ENCODE results near the gene EP400.
"Not testable (repeated sequence)": the region's sequence is repeated elsewhere in the genome, so short reads cannot be mapped to it uniquely, and the experiment has no call there.

The EP400 gene

GRCh38 chr12:131983026-131983425 lies 33.3 kb downstream of the EP400 start:
- Histone ChIP-seq H3K9me3 (replicated peaks in 1 of 2; ENCODE audit: control insufficient read depth in 2 of 2, insufficient read depth in 1 of 2, low read depth in 1 of 2, low read length in 2 of 2) (no peaks in the 10 kb centered on the region), H2BK15ac (ENCODE audit: low read length) (no peak overlapping the region), H3K9ac (ENCODE audit: low read depth, low read length, poor library complexity) (no peak overlapping the region), H2BK12ac (ENCODE audit: low read length) (no peak overlapping the region), H3K4me2 (ENCODE audit: insufficient read depth, low read length, poor library complexity, severe bottlenecking) (no peak overlapping the region), H3K4ac (ENCODE audit: low read length) (no peak overlapping the region), H2BK120ac (ENCODE audit: low read depth, low read length) (no peak overlapping the region), H3K14ac (ENCODE audit: low read length) (no peak overlapping the region), H2AK5ac (ENCODE audit: low read depth, low read length) (no peak overlapping the region), H4K8ac (ENCODE audit: low read depth, low read length) (no peak overlapping the region), H3K4me3 (ENCODE audit: low read length in 2 of 2) (no peak overlapping the region), H3K23ac (ENCODE audit: low read depth, low read length, poor library complexity) (no peak overlapping the region), H3K18ac (ENCODE audit: low read length) (no peak overlapping the region), H3K79me1 (ENCODE audit: low read depth, low read length) (peaks cover 2% of the 10 kb centered on the region), H3K27ac (replicated peaks; ENCODE audit: low read length) (no peak overlapping the region), H3K27me3 (ENCODE audit: control insufficient read depth in 3 of 3, insufficient read depth in 3 of 3, low read depth in 1 of 3, low read length in 3 of 3) (no peaks in the 10 kb centered on the region), H2AFZ (ENCODE audit: low read length) (no peak overlapping the region), H2BK5ac (ENCODE audit: low read length) (no peak overlapping the region), H3K36me3 (replicated peaks in 1 of 2; ENCODE audit: control insufficient read depth in 2 of 2, insufficient read depth in 2 of 2, low read length in 2 of 2) (peaks cover 33 to 96% of the 10 kb centered on the region in 2 donors), H3K4me1 (ENCODE audit: control insufficient read depth in 2 of 2, insufficient read depth in 1 of 2, low read depth in 1 of 2, low read length in 2 of 2) (peaks cover 5 to 9% of the 10 kb centered on the region in 2 donors), H4K91ac (ENCODE audit: low read depth, low read length, poor library complexity) (no peak overlapping the region)
- DNase-seq (ENCODE audit: low spot score) = no peak
- no CpG with 5 or more reads among the region's 6 CpGs for WGBS, 2 donors (ENCODE audit: extremely low coverage in 2 of 2, insufficient read length in 2 of 2, insufficient replicate concordance in 1 of 2)

- Histone ChIP-seq H3K18ac (ENCODE audit: low read length) (no peak overlapping the region), H2BK15ac (ENCODE audit: low read length) (no peak overlapping the region), H4K8ac (ENCODE audit: low read depth, low read length) (no peak overlapping the region), H3K36me3 (replicated peaks in 1 of 2; ENCODE audit: control insufficient read depth in 2 of 2, insufficient read depth in 2 of 2, low read length in 2 of 2) (peaks cover 35 to 96% of the 10 kb centered on the region in 2 donors), H3K4me3 (ENCODE audit: low read length in 2 of 2) (no peak overlapping the region), H3K9ac (ENCODE audit: low read depth, low read length, poor library complexity) (no peak overlapping the region), H3K4me2 (ENCODE audit: insufficient read depth, low read length, poor library complexity, severe bottlenecking) (no peak overlapping the region), H3K23ac (ENCODE audit: low read depth, low read length, poor library complexity) (no peak overlapping the region), H2AK5ac (ENCODE audit: low read depth, low read length) (no peak overlapping the region), H3K27me3 (ENCODE audit: control insufficient read depth in 3 of 3, insufficient read depth in 3 of 3, low read depth in 1 of 3, low read length in 3 of 3) (no peaks in the 10 kb centered on the region), H2BK120ac (ENCODE audit: low read depth, low read length) (no peak overlapping the region), H2BK12ac (ENCODE audit: low read length) (no peak overlapping the region), H3K4ac (ENCODE audit: low read length) (no peak overlapping the region), H3K14ac (ENCODE audit: low read length) (no peak overlapping the region), H3K79me1 (ENCODE audit: low read depth, low read length) (peaks cover 2% of the 10 kb centered on the region), H2BK5ac (ENCODE audit: low read length) (no peak overlapping the region), H2AFZ (ENCODE audit: low read length) (no peak overlapping the region), H3K9me3 (replicated peaks in 1 of 2; ENCODE audit: control insufficient read depth in 2 of 2, insufficient read depth in 1 of 2, low read depth in 1 of 2, low read length in 2 of 2) (no peaks in the 10 kb centered on the region), H3K27ac (replicated peaks; ENCODE audit: low read length) (no peak overlapping the region), H4K91ac (ENCODE audit: low read depth, low read length, poor library complexity) (no peak overlapping the region), H3K4me1 (ENCODE audit: control insufficient read depth in 2 of 2, insufficient read depth in 1 of 2, low read depth in 1 of 2, low read length in 2 of 2) (peaks cover 11 to 14% of the 10 kb centered on the region in 2 donors)
- no peak for DNase-seq (ENCODE audit: low spot score)
- no CpG with 5 or more reads among the region's 6 CpGs for whole genome bisulfite sequencing, 2 donors (ENCODE audit: extremely low coverage in 2 of 2, insufficient read length in 2 of 2, insufficient replicate concordance in 1 of 2)
Measured at GRCh38 chr12:131983554-131983953, 33.8 kb downstream of the EP400 start.

GRCh38 chr12:131984334-131984733 lies 34.6 kb downstream of the EP400 start:
- Histone ChIP-seq H3K4me2 (ENCODE audit: insufficient read depth, low read length, poor library complexity, severe bottlenecking) (no peak overlapping the region), H3K36me3 (replicated peaks in 1 of 2; ENCODE audit: control insufficient read depth in 2 of 2, insufficient read depth in 2 of 2, low read length in 2 of 2) (peaks cover 35 to 98% of the 10 kb centered on the region in 2 donors), H4K8ac (ENCODE audit: low read depth, low read length) (no peak overlapping the region), H2AK5ac (ENCODE audit: low read depth, low read length) (no peak overlapping the region), H3K4me3 (ENCODE audit: low read length in 2 of 2) (no peak overlapping the region), H2AFZ (ENCODE audit: low read length) (no peak overlapping the region), H3K27me3 (ENCODE audit: control insufficient read depth in 3 of 3, insufficient read depth in 3 of 3, low read depth in 1 of 3, low read length in 3 of 3) (no peaks in the 10 kb centered on the region), H2BK5ac (ENCODE audit: low read length) (no peak overlapping the region), H2BK120ac (ENCODE audit: low read depth, low read length) (no peak overlapping the region), H3K23ac (ENCODE audit: low read depth, low read length, poor library complexity) (no peak overlapping the region), H2BK12ac (ENCODE audit: low read length) (no peak overlapping the region), H3K4me1 (ENCODE audit: control insufficient read depth in 2 of 2, insufficient read depth in 1 of 2, low read depth in 1 of 2, low read length in 2 of 2) (peaks cover 17 to 22% of the 10 kb centered on the region in 2 donors), H4K91ac (ENCODE audit: low read depth, low read length, poor library complexity) (no peak overlapping the region), H3K4ac (ENCODE audit: low read length) (no peak overlapping the region), H2BK15ac (ENCODE audit: low read length) (no peak overlapping the region), H3K9me3 (replicated peaks in 1 of 2; ENCODE audit: control insufficient read depth in 2 of 2, insufficient read depth in 1 of 2, low read depth in 1 of 2, low read length in 2 of 2) (no peaks in the 10 kb centered on the region), H3K9ac (ENCODE audit: low read depth, low read length, poor library complexity) (no peak overlapping the region), H3K14ac (ENCODE audit: low read length) (no peak overlapping the region), H3K18ac (ENCODE audit: low read length) (no peak overlapping the region), H3K79me1 (ENCODE audit: low read depth, low read length) (peaks cover 2% of the 10 kb centered on the region), H3K27ac (replicated peaks; ENCODE audit: low read length) (no peak overlapping the region)
- WGBS, 2 donors (ENCODE audit: extremely low coverage in 2 of 2, insufficient read length in 2 of 2, insufficient replicate concordance in 1 of 2) = no CpG with 5 or more reads among the region's 3 CpGs
- DNase-seq (ENCODE audit: low spot score) = no peak

GRCh38 chr12:131985510-131985875 lies 35.8 kb downstream of the EP400 start:
- not testable (repeated sequence) for H2AK5ac ChIP-seq (ENCODE audit: low read depth, low read length); H3K79me1 ChIP-seq (ENCODE audit: low read depth, low read length); DNase-seq (ENCODE audit: low spot score); H2BK15ac ChIP-seq (ENCODE audit: low read length); H3K9ac ChIP-seq (ENCODE audit: low read depth, low read length, poor library complexity); H3K23ac ChIP-seq (ENCODE audit: low read depth, low read length, poor library complexity); H3K14ac ChIP-seq (ENCODE audit: low read length); H2AFZ ChIP-seq (ENCODE audit: low read length); H2BK5ac ChIP-seq (ENCODE audit: low read length); H4K8ac ChIP-seq (ENCODE audit: low read depth, low read length); H3K27me3 ChIP-seq (ENCODE audit: control insufficient read depth in 3 of 3, insufficient read depth in 3 of 3, low read depth in 1 of 3, low read length in 3 of 3); H3K4ac ChIP-seq (ENCODE audit: low read length); H3K18ac ChIP-seq (ENCODE audit: low read length); H3K4me2 ChIP-seq (ENCODE audit: insufficient read depth, low read length, poor library complexity, severe bottlenecking); H4K91ac ChIP-seq (ENCODE audit: low read depth, low read length, poor library complexity); H3K9me3 ChIP-seq (replicated peaks in 1 of 2; ENCODE audit: control insufficient read depth in 2 of 2, insufficient read depth in 1 of 2, low read depth in 1 of 2, low read length in 2 of 2); H2BK12ac ChIP-seq (ENCODE audit: low read length); H2BK120ac ChIP-seq (ENCODE audit: low read depth, low read length); H3K27ac ChIP-seq (replicated peaks; ENCODE audit: low read length); H3K4me3 ChIP-seq (ENCODE audit: low read length in 2 of 2)
- peaks cover 21 to 34% of the 10 kb centered on the region in 2 donors for H3K4me1 ChIP-seq (ENCODE audit: control insufficient read depth in 2 of 2, insufficient read depth in 1 of 2, low read depth in 1 of 2, low read length in 2 of 2)
- peaks cover 30 to 86% of the 10 kb centered on the region in 2 donors for H3K36me3 ChIP-seq (replicated peaks in 1 of 2; ENCODE audit: control insufficient read depth in 2 of 2, insufficient read depth in 2 of 2, low read length in 2 of 2)
- no CpG with 5 or more reads among the region's 11 CpGs for WGBS, 2 donors (ENCODE audit: extremely low coverage in 2 of 2, insufficient read length in 2 of 2, insufficient replicate concordance in 1 of 2)
